Stimulated activated CD8-positive, alpha-beta memory T cell treated with anti-CD3 and anti-CD28 coated beads, Interleukin-4, amount 100 ng/mL, for 48 hours (primary cell): Measurements from ENCODE around the gene CAMK2A.

ENCODE experiments used
- DNase-seq: peaks from one replicate; pipeline ENCODE4 v3.0.0-alpha.2; 2020

Gene CAMK2A

DNA sequence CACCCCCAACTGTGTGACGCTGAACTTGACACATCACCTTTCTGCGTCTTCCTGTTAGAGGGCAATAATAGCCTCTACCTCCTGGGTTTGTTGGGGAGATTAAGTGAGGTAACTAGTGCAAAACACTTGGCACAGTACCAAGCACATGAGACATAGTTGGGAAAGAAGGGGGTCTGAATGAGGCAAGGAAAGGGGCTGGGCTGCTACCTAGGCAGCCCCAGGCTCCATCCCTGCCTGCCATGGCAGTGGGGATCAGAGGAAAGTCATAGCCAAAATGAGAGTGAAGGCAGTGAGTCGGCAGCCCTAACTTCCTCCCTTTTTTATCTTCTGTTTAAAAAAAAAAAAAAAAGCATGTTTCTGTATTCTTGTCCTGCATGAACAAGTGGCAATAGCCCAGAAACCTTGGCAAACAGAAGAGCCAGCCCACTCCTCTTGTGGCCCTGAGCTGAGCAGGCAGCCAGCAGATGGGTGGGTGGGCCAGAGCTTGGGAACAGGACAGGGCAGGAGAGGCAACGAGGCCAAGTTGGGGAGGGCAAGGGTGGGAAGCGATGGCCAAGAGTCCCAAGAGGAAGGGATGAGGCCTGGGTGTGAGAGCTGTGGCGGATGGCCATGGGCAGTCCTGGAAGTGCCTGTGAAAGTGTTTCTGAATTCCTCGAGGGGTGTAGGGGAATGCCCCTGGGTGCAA, 11.4 kb downstream of the CAMK2A start:
- DNase-seq = no peak

- no peak for DNase-seq
Observed at GRCh38 chr5:150277043-150277442, 12.5 kb downstream of the CAMK2A start.

GRCh38 chr5:150274811-150275210, 14.8 kb downstream of the CAMK2A start:
- no peak for DNase-seq

DNA sequence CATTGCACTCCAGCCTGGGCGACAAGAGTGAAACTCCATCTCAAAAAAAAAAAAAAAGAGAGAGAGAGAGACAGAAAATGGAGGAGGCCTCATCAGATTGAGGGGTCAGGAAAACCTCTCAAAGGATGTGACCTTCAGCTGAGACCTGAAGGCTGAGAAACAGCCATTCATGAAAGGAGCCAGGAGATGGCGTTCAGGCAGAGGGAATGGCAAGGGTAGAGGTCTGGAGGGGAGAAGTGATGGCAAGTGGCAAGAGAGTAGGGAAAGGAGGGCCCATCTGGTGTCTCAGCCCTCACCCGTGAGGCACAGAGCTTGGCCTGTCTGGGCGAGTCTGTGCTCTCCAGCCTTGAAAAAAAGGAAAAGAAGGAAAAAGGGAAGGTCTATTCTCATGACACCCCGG, 17.0 kb downstream of the CAMK2A start:
- DNase-seq = no peak

- DNase-seq = no peak
Observed at GRCh38 chr5:150271923-150272322, 17.6 kb downstream of the CAMK2A start.

- no peak for DNase-seq
Observed at GRCh38 chr5:150271296-150271692, 18.3 kb downstream of the CAMK2A start.

GRCh38 chr5:150270541-150271295, 18.9 kb downstream of the CAMK2A start:
- DNase-seq = no peak

DNA sequence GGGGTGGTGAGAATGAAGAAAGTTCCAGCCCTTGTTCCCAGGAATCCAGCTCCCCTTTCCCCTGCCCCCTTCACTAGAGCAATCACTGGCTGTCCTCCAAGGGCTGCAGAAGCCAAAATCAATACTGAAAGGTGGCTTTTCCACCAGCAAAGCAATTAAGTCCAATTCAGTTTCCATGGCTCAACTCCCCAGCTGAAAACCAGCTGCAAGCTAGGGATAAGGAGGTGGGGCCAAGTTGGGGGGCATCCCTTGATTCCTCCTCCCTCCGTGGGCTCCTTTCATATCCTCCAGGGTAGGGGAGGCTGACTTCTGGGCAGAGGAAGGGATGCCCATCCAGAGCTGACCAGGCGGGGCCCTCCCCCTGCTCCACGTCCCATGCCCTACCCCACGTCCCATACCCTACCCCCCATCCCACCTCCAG, 22.7 kb downstream of the CAMK2A start:
- no peak for DNase-seq

DNA sequence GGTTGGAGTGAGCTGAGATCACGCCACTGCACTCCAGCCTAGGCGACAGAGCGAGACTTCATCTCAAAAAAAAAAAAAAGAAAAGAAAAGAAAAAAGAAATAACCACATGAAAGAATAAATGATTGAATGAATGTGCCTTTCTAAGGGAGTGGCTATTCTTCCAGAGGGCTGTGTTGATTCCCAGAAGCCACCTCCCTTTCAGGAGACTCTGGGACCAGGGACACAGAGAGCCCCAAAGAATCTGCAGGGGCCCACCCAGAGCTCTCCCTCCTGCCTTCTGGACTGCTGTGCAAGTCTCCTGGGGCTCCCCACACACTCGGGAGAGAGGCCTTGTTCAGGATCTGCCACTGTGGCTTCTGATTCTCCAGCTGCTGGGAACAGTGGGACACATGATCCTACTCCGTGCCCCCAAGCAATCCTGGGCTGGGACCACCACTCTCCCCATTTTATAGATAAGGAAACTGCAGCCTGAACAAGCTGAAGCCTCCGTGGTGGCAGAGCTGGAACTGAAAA, 23.6 kb downstream of the CAMK2A start:
- DNase-seq = no peak

DNA sequence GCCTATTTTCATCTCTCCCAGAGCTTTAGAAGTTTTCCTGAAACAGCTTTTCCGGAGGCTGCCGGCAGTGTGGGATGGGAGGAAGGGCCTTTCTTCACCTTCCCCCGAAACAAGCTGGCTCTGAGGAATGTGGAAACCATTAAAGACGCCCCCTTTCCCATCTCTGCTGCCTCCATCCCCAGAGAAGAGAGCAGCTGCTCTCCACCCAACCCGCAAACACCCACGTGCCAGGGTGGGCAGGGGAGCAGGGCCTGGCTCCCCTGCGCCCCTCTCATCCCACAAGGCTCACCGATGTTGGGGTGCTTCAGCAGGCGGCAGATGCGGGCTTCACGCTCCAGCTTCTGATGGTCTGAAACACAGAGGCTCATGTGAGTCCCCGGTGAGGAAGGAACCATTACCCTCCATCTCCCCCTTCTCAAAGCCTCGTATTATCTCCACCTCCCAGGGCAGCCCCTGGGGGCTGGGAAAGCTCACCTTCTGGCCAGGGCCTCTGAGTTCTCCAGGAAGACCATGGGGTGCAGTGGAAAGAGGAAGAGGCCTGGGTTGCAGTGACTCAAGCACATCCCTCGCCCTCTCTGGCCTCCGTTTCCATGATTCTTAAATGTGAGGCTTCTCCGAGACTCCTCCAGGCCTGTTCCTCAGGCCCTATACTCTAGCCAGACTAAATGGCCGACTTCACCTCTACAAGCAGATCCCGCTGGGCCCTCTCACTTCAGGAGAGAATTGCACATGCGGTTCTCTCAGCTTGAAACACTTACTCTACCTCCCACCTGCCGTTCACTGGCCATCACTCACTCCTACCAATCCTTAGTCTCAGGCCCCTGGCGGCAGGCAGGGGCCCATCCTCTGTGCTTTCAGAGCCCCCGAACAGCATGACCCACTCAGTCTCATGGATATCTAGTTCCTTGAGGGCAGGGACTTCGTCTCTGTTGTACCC, 24.6 kb downstream of the CAMK2A start:
- DNase-seq = no peak

DNA sequence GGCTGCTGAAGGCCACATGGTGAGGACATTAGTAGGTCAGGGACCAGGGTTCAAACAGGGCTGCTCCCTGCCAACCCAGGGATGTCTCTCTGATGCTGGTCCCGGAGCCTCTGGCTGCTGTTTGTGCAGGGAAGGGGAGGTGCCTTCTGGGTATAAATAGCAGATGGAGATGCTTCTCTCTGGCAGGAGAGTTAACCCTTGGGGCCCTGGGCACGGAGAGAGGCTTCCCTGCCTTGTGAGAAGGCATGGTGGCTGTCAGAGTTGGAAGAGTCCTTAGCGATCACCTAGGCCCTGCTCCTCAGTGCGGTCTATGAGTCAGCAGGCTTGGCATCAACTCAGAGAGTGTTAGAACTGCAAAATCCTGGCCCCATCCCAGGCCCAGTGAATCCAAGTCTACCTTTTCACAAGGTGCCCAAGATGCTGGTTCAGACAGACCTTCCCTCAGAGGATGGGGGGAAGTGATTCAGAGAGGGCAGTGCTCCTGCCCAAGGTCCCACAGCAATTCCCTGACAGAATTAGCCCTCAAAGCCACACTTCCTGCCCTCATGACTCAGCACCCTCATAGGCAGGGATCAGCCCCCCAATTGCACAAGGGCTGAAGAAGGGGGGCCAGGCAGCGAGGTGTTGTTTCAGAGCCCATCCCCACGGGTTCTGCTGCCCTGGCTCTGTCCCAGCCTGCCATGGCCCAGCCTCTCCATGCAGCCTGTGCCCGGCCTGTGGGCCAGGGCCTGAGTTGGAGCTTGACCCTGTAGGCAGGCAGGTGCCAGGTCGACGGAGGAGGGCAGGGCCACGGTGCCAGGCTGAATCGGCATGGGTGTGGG, 25.6 kb downstream of the CAMK2A start:
- DNase-seq = no peak

DNA sequence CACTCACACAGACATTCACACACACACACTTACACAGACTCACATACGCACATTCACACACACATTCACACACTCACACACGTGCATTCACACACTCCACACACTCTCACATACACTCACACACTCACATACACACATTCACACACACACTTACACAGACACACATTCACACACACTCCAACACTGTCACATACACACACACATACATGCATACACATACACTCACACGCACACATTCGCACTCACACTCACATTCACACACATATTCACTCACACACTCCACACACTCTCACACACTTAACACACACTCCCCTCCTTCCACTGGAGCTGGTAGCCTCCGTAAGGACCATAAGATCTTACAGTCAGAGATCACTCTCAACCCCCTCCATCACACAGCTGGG, 26.2 kb downstream of the CAMK2A start:
- DNase-seq = no peak

- DNase-seq = no peak
Observed at GRCh38 chr5:150262502-150262901, 27.1 kb downstream of the CAMK2A start.

DNA sequence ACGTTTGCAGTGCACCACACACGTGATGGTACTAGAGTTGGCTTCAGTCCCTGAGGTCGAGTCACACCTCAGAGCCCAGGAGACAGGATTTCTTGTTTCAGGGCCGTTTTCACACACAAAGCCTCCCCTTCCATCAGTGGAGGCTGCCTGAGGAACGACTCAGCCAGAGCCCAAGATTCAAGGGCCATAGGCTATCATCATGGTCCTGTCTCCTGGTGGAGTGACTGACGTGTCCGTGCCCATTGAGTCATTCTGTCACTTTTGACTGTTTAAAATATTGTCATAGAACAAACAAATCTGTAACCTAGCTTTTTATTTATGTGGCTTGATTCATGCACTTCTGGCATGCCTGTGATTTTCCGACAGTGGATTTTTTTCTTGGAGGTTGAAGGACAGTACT, 28.3 kb downstream of the CAMK2A start:
- no peak for DNase-seq

DNA sequence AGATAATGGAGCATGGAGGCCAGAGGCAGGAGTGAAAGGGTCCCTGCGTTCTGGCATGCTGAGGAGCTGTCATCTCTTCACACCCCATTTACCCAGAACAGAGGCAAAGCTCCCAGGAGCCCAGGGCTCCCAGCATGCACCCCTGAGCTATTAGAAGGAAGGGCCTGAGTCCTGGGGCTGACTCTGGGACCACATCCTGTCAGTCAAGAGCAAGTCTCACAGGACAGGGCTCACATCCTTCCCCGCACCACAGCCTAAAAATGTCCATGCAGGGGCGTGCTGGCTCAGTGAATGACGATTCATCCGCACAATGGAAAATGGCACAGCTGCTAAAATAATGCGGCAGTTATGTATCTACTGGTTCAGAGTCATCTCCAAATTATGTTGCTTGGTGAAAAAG, 31.4 kb downstream of the CAMK2A start:
- DNase-seq = no peak

- no peak for DNase-seq
Observed at GRCh38 chr5:150257424-150257823, 32.1 kb downstream of the CAMK2A start.

DNA sequence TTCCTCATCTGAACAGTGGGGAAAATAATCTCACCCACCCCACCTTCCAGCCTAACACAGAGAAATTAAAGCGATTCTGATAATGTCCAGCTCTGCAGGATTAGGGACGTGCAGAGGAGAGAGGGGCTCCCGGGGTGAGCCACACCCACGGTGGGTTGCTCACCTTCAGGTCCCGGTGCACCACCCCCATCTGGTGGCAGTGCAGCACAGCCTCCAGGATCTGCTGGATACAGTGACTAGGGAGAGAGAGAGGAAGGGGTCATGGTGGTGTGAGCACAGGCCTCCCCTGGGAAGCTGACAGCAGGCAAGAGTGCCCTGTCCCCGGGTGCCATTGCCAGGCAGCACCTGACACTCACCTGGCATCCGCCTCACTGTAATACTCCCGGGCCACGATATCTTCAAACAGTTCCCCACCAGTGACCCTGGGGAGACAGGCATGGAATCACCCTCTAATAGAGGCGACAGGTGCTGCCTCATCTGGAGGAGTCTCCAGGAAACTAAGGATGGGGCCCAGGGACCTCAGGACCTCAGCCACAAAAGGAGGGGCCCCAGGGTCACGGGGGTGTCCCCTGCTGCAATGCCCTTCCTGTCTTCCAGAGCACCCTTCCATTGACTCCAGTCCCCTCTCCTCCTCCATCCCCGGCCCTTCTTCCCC, 33.0 kb downstream of the CAMK2A start:
- no peak for DNase-seq

- DNase-seq = no peak
Observed at GRCh38 chr5:150255659-150256409, 33.7 kb downstream of the CAMK2A start.

GRCh38 chr5:150254774-150255173, 34.8 kb downstream of the CAMK2A start:
- DNase-seq = no peak

- no peak for DNase-seq
Observed at GRCh38 chr5:150254363-150254762, 35.2 kb downstream of the CAMK2A start.
